Measurements from ENCODE around the gene POLR2J.
"Not testable (repeated sequence)": the region's sequence is repeated elsewhere in the genome, so short reads cannot be mapped to it uniquely, and the experiment has no call there.

DNA sequence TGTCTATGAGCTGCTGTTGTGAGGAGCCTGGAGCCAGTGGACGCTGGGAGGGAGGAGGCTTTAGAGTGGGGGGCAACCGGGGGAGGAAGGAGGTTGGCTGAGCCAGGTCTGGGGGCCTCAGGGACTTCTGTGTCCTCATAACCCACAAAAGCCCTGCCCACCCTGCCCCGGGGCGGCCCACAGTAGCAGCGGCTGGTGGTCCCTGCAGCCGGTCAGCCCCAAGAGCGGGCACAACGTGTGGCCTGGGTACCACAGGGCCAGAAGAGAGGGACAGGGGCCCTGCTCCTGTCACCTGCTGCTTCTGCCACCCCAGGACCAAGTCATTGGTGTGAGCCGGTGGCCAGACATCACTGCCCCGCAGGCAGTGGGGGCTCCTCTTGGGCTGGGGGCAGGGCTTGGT is 3.2 kb upstream of the POLR2J start:
- TF ChIP-seq, protein P1, sequence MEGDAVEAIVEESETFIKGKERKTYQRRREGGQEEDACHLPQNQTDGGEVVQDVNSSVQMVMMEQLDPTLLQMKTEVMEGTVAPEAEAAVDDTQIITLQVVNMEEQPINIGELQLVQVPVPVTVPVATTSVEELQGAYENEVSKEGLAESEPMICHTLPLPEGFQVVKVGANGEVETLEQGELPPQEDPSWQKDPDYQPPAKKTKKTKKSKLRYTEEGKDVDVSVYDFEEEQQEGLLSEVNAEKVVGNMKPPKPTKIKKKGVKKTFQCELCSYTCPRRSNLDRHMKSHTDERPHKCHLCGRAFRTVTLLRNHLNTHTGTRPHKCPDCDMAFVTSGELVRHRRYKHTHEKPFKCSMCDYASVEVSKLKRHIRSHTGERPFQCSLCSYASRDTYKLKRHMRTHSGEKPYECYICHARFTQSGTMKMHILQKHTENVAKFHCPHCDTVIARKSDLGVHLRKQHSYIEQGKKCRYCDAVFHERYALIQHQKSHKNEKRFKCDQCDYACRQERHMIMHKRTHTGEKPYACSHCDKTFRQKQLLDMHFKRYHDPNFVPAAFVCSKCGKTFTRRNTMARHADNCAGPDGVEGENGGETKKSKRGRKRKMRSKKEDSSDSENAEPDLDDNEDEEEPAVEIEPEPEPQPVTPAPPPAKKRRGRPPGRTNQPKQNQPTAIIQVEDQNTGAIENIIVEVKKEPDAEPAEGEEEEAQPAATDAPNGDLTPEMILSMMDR (IDR thresholded peaks at IDR 0.05; ENCODE audit: poor library complexity, severe bottlenecking): not testable (repeated sequence)
- not testable (repeated sequence) for TF ChIP-seq EZH2 (IDR thresholded peaks at IDR 0.05; ENCODE audit: borderline replicate concordance, insufficient read depth, low read length, poor library complexity, severe bottlenecking); MXI1 (conservative IDR thresholded peaks at IDR 0.05; ENCODE audit: poor library complexity, severe bottlenecking); POLR2AphosphoS5 (IDR thresholded peaks at IDR 0.05); SMC3 (conservative IDR thresholded peaks at IDR 0.05; ENCODE audit: poor library complexity); EP300 (conservative IDR thresholded peaks at IDR 0.05; ENCODE audit: poor library complexity, severe bottlenecking); RAD21 (conservative IDR thresholded peaks at IDR 0.05); TAF1 (IDR thresholded peaks at IDR 0.05; ENCODE audit: low read depth)
- TF ChIP-seq, protein P2, sequence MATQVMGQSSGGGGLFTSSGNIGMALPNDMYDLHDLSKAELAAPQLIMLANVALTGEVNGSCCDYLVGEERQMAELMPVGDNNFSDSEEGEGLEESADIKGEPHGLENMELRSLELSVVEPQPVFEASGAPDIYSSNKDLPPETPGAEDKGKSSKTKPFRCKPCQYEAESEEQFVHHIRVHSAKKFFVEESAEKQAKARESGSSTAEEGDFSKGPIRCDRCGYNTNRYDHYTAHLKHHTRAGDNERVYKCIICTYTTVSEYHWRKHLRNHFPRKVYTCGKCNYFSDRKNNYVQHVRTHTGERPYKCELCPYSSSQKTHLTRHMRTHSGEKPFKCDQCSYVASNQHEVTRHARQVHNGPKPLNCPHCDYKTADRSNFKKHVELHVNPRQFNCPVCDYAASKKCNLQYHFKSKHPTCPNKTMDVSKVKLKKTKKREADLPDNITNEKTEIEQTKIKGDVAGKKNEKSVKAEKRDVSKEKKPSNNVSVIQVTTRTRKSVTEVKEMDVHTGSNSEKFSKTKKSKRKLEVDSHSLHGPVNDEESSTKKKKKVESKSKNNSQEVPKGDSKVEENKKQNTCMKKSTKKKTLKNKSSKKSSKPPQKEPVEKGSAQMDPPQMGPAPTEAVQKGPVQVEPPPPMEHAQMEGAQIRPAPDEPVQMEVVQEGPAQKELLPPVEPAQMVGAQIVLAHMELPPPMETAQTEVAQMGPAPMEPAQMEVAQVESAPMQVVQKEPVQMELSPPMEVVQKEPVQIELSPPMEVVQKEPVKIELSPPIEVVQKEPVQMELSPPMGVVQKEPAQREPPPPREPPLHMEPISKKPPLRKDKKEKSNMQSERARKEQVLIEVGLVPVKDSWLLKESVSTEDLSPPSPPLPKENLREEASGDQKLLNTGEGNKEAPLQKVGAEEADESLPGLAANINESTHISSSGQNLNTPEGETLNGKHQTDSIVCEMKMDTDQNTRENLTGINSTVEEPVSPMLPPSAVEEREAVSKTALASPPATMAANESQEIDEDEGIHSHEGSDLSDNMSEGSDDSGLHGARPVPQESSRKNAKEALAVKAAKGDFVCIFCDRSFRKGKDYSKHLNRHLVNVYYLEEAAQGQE (IDR thresholded peaks at IDR 0.05; ENCODE audit: borderline replicate concordance): not testable (repeated sequence)
